ENCODE data around the gene PHF13.

- TF ChIP-seq CTCF (conservative IDR thresholded peaks at IDR 0.05) = no peak
- TF ChIP-seq EZH2 (IDR thresholded peaks at IDR 0.05; ENCODE audit: low read depth) = no peak
These were observed 18.4 kb upstream of the PHF13 start for GRCh38 chr1:6594977-6595740.
